Measurements from ENCODE around the gene TMEFF2.
A peak's percentile ranks its signal among the peaks of the same experiment; 100 is the strongest.

GRCh38 chr2:192162392-192163042, 32.2 kb downstream of the TMEFF2 start:
- TF ChIP-seq POLR2A (IDR thresholded peaks at IDR 0.05; ENCODE audit: extremely low read depth, insufficient read length) (no peak), MYC (IDR thresholded peaks at IDR 0.05; ENCODE audit: low read depth, low read length) (no peak)
- TF ChIP-seq, protein P1, sequence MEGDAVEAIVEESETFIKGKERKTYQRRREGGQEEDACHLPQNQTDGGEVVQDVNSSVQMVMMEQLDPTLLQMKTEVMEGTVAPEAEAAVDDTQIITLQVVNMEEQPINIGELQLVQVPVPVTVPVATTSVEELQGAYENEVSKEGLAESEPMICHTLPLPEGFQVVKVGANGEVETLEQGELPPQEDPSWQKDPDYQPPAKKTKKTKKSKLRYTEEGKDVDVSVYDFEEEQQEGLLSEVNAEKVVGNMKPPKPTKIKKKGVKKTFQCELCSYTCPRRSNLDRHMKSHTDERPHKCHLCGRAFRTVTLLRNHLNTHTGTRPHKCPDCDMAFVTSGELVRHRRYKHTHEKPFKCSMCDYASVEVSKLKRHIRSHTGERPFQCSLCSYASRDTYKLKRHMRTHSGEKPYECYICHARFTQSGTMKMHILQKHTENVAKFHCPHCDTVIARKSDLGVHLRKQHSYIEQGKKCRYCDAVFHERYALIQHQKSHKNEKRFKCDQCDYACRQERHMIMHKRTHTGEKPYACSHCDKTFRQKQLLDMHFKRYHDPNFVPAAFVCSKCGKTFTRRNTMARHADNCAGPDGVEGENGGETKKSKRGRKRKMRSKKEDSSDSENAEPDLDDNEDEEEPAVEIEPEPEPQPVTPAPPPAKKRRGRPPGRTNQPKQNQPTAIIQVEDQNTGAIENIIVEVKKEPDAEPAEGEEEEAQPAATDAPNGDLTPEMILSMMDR (IDR thresholded peaks at IDR 0.05; ENCODE audit: low read depth, low read length), result peak; percentile 94
- TF ChIP-seq, protein P2, sequence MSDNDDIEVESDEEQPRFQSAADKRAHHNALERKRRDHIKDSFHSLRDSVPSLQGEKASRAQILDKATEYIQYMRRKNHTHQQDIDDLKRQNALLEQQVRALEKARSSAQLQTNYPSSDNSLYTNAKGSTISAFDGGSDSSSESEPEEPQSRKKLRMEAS (IDR thresholded peaks at IDR 0.05; ENCODE audit: low read depth, low read length), result no peak

Measured in NB4 (cell line).